Neural progenitor cell (in vitro differentiated cells): ENCODE measurements around the gene PRDX5.

Experiments used
- CTCF ChIP-seq: fragments of 200-600 bp; sonication (generic); IDR thresholded peaks from 2 replicates; pipeline ENCODE4 v1.5.1; 2017; ENCODE audit warnings: antibody characterized with exemption, mild to moderate bottlenecking
- EZH2 ChIP-seq: fragments of 200-600 bp; sonication (generic); IDR thresholded peaks from 2 replicates; pipeline ENCODE4 v1.6.1; 2017; ENCODE audit warnings: antibody characterized with exemption, mild to moderate bottlenecking, moderate library complexity

GRCh38 chr11:64339754-64340408 lies 22.0 kb downstream of the PRDX5 start, which contains the start of gene CCDC88B:
- TF ChIP-seq CTCF: no peak
- no peak for TF ChIP-seq EZH2
